Stomach smooth muscle (tissue), 2 donors: Measurements from ENCODE around the gene CPHXL.

Experiments used
- H3K27ac ChIP-seq: one replicate; pipeline ENCODE4 v1.7.0; 2013; ENCODE audit warnings: mild to moderate bottlenecking, low read length, inconsistent platforms
- H3K27me3 ChIP-seq, 2 donors: one replicate each; pipeline ENCODE4 v1.7.0; 2013; ENCODE audit warnings: low read length in 2 of 2; ENCODE audit not compliant: insufficient read depth in 2 of 2, control insufficient read depth in 1 of 2
- H3K36me3 ChIP-seq, 2 donors: one replicate each; pipeline ENCODE4 v1.7.0; 2013; ENCODE audit warnings: low read length in 2 of 2; ENCODE audit not compliant: control insufficient read depth in 2 of 2, insufficient read depth in 2 of 2
- H3K4me1 ChIP-seq: one replicate; pipeline ENCODE4 v1.7.0; 2013; ENCODE audit warnings: low read length; ENCODE audit not compliant: control insufficient read depth, insufficient read depth
- H3K4me3 ChIP-seq, 2 donors: one replicate each; pipeline ENCODE4 v1.7.0; 2013; ENCODE audit warnings: low read length in 2 of 2
- H3K9ac ChIP-seq, 2 donors: one replicate each; pipeline ENCODE4 v1.7.0; 2013; ENCODE audit warnings: low read length in 2 of 2, mild to moderate bottlenecking in 1 of 2
- H3K9me3 ChIP-seq, 2 donors: one replicate each; pipeline ENCODE4 v1.7.0; 2013; ENCODE audit warnings: low read length in 2 of 2; ENCODE audit not compliant: control insufficient read depth in 2 of 2
- donor health status: healthy.
- donor health status: Pancreatic carcinoma.

Gene CPHXL

GRCh38 chr16:75702242-75702641, 24.0 kb downstream of the CPHXL start:
- Histone ChIP-seq H3K36me3 (no peaks in the 10 kb centered on the region), H3K4me1 (no peaks in the 10 kb centered on the region), H3K4me3 (no peak overlapping the region), H3K27me3 (no peaks in the 10 kb centered on the region), H3K9ac (no peak overlapping the region), H3K27ac (no peak overlapping the region), H3K9me3 (no peaks in the 10 kb centered on the region)

GRCh38 chr16:75701361-75701760, 24.9 kb downstream of the CPHXL start, which contains the start of gene DUXB:
DUXB (minus strand) TSS chr16:75701461; CDS start chr16:75701418, 43 bp downstream.
- H3K27me3 ChIP-seq = no peaks in the 10 kb centered on the region
- no peaks in the 10 kb centered on the region for H3K9me3 ChIP-seq
- no peaks in the 10 kb centered on the region for H3K36me3 ChIP-seq
- no peaks in the 10 kb centered on the region for H3K4me1 ChIP-seq
- H3K4me3 ChIP-seq = no peak within 1 kb of the TSS
- H3K27ac ChIP-seq = no peak within 1 kb of the TSS
- H3K9ac ChIP-seq = no peak within 1 kb of the TSS

DNA sequence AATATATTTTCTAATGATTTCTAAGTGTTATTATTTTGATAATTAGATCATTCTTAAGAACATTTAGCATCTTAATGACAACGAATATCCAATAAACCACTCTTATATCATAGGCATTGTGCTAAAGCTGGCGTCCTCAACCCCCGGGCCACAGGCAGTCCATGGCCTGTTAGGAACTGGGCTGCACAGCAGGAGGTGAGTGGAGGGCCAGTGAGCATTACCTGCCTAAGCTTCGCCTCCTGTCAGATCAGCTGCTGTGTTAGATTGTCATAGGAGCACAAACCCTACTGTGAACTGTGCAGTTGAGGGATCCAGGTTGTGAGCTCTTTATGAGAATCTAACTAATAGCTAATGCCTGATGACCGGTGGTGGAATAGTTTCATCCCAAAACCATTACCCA, 28.7 kb downstream of the CPHXL start:
- Histone ChIP-seq H3K9ac (no peak overlapping the region), H3K4me1 (no peaks in the 10 kb centered on the region), H3K9me3 (no peaks in the 10 kb centered on the region), H3K27ac (no peak overlapping the region), H3K4me3 (no peak overlapping the region), H3K36me3 (no peaks in the 10 kb centered on the region), H3K27me3 (no peaks in the 10 kb centered on the region)

DNA sequence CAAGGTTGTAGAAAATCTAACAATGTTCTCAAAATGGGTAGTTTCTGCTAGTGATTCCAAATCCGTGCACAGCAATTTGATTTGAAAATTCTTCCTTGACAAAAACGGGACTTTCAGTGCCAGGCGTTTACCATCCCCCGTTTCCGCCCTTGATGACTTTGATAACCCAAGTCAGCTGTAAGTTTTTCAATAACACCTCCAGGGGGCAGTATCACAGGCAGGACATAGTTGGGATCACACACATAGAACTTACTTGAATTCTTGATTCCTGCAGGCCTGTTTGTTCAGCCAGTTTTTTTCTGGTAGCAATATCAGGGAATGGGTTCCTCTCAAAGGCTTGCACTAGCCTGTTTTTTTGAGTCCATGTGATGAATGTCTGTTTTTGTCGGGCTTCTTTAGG, 30.6 kb downstream of the CPHXL start:
- Histone ChIP-seq H3K27ac (no peak overlapping the region), H3K27me3 (no peaks in the 10 kb centered on the region), H3K9me3 (no peaks in the 10 kb centered on the region), H3K9ac (no peak overlapping the region), H3K36me3 (no peaks in the 10 kb centered on the region), H3K4me1 (no peaks in the 10 kb centered on the region), H3K4me3 (no peak overlapping the region)

DNA sequence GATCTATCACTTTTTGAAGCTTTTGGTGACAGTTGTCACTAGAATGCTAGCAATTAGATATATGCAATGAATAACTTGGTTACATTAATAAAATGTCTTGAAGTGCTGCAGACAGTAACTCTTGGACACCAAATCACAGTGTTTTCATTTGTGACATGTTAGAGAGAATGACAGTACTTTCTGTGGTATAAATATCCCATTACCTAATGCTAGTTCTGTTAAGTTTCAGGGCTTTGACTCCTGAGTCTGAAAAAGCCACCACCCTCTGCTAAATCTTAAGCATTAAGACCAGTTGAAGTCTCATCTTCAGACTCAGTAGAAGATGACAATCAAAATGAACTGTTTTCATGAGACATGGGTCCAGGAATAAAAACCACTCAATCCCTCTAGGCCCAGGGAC, 38.9 kb downstream of the CPHXL start:
- Histone ChIP-seq H3K4me1 (no peaks in the 10 kb centered on the region), H3K27me3 (no peaks in the 10 kb centered on the region), H3K27ac (no peak overlapping the region), H3K4me3 (no peak overlapping the region), H3K9me3 (no peaks in the 10 kb centered on the region), H3K36me3 (no peaks in the 10 kb centered on the region), H3K9ac (no peak overlapping the region)

- H3K4me3 ChIP-seq = no peak overlapping the region
These were observed 44.0 kb downstream of the CPHXL start for GRCh38 chr16:75682308-75682707.

DNA sequence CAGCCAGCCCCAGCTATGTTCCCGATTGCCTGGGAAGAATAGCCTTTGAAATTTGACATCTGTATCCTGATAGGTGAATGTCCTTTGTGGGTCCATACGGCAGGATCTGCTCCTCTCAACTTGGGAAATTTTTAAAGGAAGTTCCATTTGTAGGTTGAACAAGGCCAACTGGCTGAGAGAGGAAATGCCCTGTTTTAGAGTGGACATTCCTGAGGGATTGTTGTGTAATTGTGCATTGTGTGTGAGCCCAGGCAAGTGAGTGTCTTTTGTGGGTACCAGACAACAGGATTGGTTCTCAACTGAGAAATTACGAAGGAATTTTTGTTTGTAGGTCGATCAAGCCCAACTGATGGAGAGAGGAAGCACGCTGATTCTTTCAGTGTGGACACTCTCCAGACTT, 46.9 kb downstream of the CPHXL start:
- Histone ChIP-seq H3K4me3 (no peak overlapping the region), H3K27me3 (no peaks in the 10 kb centered on the region), H3K9me3 (no peaks in the 10 kb centered on the region), H3K9ac (no peak overlapping the region), H3K4me1 (no peaks in the 10 kb centered on the region), H3K27ac (no peak overlapping the region), H3K36me3 (no peaks in the 10 kb centered on the region)

More at GRCh38 chr16:75682308-75682707, 44.0 kb downstream of the CPHXL start:
- Histone ChIP-seq H3K36me3 (no peaks in the 10 kb centered on the region), H3K9ac (no peak overlapping the region), H3K27ac (no peak overlapping the region), H3K4me1 (no peaks in the 10 kb centered on the region), H3K27me3 (no peaks in the 10 kb centered on the region), H3K9me3 (no peaks in the 10 kb centered on the region)

GRCh38 chr16:75676909-75677308, 49.4 kb downstream of the CPHXL start, which contains the start of gene CPHXL2:
CPHXL2 (minus strand) TSS chr16:75677009; CDS start chr16:75676999, 10 bp downstream.
- Histone ChIP-seq H3K9ac (no peak within 1 kb of the TSS), H3K4me1 (no peaks in the 10 kb centered on the region), H3K9me3 (no peaks in the 10 kb centered on the region), H3K4me3 (no peak within 1 kb of the TSS), H3K36me3 (no peaks in the 10 kb centered on the region), H3K27ac (no peak within 1 kb of the TSS), H3K27me3 (no peaks in the 10 kb centered on the region)

DNA sequence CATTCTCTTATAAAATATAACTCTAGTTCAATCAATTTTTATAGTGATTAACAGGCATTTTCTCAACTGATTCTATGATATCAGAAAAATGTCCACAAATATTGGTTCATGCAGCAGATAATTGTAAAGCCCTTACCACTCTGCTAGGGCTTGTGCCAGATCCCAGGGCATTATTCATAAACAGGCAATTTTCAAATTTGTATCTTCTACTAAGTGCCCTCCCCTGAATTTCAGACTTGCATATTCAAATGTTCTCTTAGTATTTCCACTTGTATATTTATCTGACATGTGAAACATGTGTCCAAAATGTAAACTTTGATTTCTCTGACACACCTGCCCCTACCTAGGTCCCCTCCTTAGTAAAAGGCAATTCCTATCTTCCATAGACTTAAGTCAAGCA, 58.8 kb downstream of the CPHXL start:
- Histone ChIP-seq H3K9ac (no peak overlapping the region), H3K4me1 (no peaks in the 10 kb centered on the region), H3K4me3 (no peak overlapping the region), H3K27ac (no peak overlapping the region), H3K36me3 (no peaks in the 10 kb centered on the region), H3K9me3 (no peaks in the 10 kb centered on the region), H3K27me3 (no peaks in the 10 kb centered on the region)
